Neuronal stem cell (in vitro differentiated cells): ENCODE results near the gene B9D2.

ENCODE experiments used
- DNase-seq: peaks from one replicate; pipeline ENCODE4 v3.0.0-alpha.2; 2013; ENCODE audit warnings: low spot score
- H2AFZ ChIP-seq: one replicate; pipeline ENCODE4 v1.6.1; 2013; ENCODE audit warnings: mild to moderate bottlenecking, low read length, inconsistent platforms
- H2AK5ac ChIP-seq: 2 replicates; pipeline ENCODE4 v1.6.1; 2013; ENCODE audit warnings: low read depth, mild to moderate bottlenecking, inconsistent platforms, low read length, moderate library complexity, mixed read lengths
- H2BK120ac ChIP-seq: 2 replicates; pipeline ENCODE4 v1.6.1; 2013; ENCODE audit warnings: low read depth, mild to moderate bottlenecking, inconsistent platforms, low read length, moderate library complexity, mixed read lengths
- H2BK12ac ChIP-seq: one replicate; pipeline ENCODE4 v1.6.1; 2013; ENCODE audit warnings: low read length, inconsistent platforms
- H2BK15ac ChIP-seq: 2 replicates; pipeline ENCODE4 v1.6.1; 2013; ENCODE audit warnings: mild to moderate bottlenecking, low read length, inconsistent platforms, mixed read lengths
- H2BK5ac ChIP-seq: one replicate; pipeline ENCODE4 v1.6.1; 2013; ENCODE audit warnings: inconsistent platforms, mild to moderate bottlenecking, low read length, moderate library complexity
- H3K14ac ChIP-seq: one replicate; pipeline ENCODE4 v1.6.1; 2013; ENCODE audit warnings: low read length, inconsistent platforms
- H3K18ac ChIP-seq: 2 replicates; pipeline ENCODE4 v1.6.1; 2013; ENCODE audit warnings: low read length, inconsistent platforms
- H3K23ac ChIP-seq: 2 replicates; pipeline ENCODE4 v1.6.1; 2013; ENCODE audit warnings: low read depth, mild to moderate bottlenecking, mixed read lengths, low read length, inconsistent platforms; ENCODE audit not compliant: poor library complexity
- H3K27ac ChIP-seq: replicated peaks from 3 replicates; pipeline ENCODE4 v1.5.1; 2013; ENCODE audit warnings: low read length, inconsistent platforms
- H3K27me3 ChIP-seq, 3 experiments: 2 replicates each; pipeline ENCODE4 v1.6.1; 2013; ENCODE audit warnings: low read length in 3 of 3, mild to moderate bottlenecking in 2 of 3, inconsistent platforms in 1 of 3, low read depth in 1 of 3, mixed read lengths in 1 of 3, moderate library complexity in 1 of 3; ENCODE audit not compliant: control insufficient read depth in 3 of 3, insufficient read depth in 3 of 3
- H3K36me3 ChIP-seq, 2 donors: replicated peaks in 1 of 2; 2 replicates each; pipeline ENCODE4 v1.6.1; 2013; ENCODE audit warnings: low read length in 2 of 2; ENCODE audit not compliant: control insufficient read depth in 2 of 2, insufficient read depth in 2 of 2
- H3K4ac ChIP-seq: 2 replicates; pipeline ENCODE4 v1.6.1; 2013; ENCODE audit warnings: inconsistent platforms, mild to moderate bottlenecking, low read length, moderate library complexity
- H3K4me1 ChIP-seq, 2 donors: 1 replicate in 1 of 2; 2 replicates in 1 of 2; pipeline ENCODE4 v1.6.1; 2013; ENCODE audit warnings: low read length in 2 of 2, low read depth in 1 of 2; ENCODE audit not compliant: control insufficient read depth in 2 of 2, insufficient read depth in 1 of 2
- H3K4me2 ChIP-seq: one replicate; pipeline ENCODE4 v1.6.1; 2013; ENCODE audit warnings: mild to moderate bottlenecking, low read length, inconsistent platforms; ENCODE audit not compliant: insufficient read depth, poor library complexity, severe bottlenecking
- H3K4me3 ChIP-seq, 2 donors: 2 replicates each; pipeline ENCODE4 v1.5.1; 2013; ENCODE audit warnings: low read length in 2 of 2, mild to moderate bottlenecking in 2 of 2, inconsistent platforms in 1 of 2, moderate library complexity in 1 of 2
- H3K79me1 ChIP-seq: one replicate; pipeline ENCODE4 v1.6.1; 2013; ENCODE audit warnings: low read depth, mild to moderate bottlenecking, inconsistent platforms, low read length, moderate library complexity
- H3K9ac ChIP-seq: one replicate; pipeline ENCODE4 v1.6.1; 2013; ENCODE audit warnings: mild to moderate bottlenecking, low read depth, low read length, inconsistent platforms; ENCODE audit not compliant: poor library complexity
- H3K9me3 ChIP-seq, 2 donors: replicated peaks in 1 of 2; 2 replicates each; pipeline versions ENCODE3 to v1.6.1; 2013; ENCODE audit warnings: low read length in 2 of 2, mild to moderate bottlenecking in 2 of 2, inconsistent platforms in 1 of 2, low read depth in 1 of 2, mixed read lengths in 1 of 2, moderate library complexity in 1 of 2; ENCODE audit not compliant: control insufficient read depth in 2 of 2, insufficient read depth in 1 of 2
- H4K8ac ChIP-seq: one replicate; pipeline ENCODE4 v1.6.1; 2013; ENCODE audit warnings: low read depth, mild to moderate bottlenecking, inconsistent platforms, low read length, moderate library complexity
- H4K91ac ChIP-seq: one replicate; pipeline ENCODE4 v1.6.1; 2013; ENCODE audit warnings: low read length, low read depth, mild to moderate bottlenecking, inconsistent platforms; ENCODE audit not compliant: poor library complexity
- WGBS, 2 donors: extraction: QIAGEN DNeasy Blood & Tissue Kit; methylation state at CpG; one replicate each; pipeline ENCODE4 v1.1.7; 2013; ENCODE audit warnings: missing lambda C conversion rate in 2 of 2, mixed read lengths in 1 of 2; ENCODE audit not compliant: insufficient read length in 2 of 2, insufficient replicate concordance in 1 of 2; ENCODE audit errors: extremely low coverage in 2 of 2; 5-methylcytosine and 5-hydroxymethylcytosine counted together

Gene B9D2

DNA sequence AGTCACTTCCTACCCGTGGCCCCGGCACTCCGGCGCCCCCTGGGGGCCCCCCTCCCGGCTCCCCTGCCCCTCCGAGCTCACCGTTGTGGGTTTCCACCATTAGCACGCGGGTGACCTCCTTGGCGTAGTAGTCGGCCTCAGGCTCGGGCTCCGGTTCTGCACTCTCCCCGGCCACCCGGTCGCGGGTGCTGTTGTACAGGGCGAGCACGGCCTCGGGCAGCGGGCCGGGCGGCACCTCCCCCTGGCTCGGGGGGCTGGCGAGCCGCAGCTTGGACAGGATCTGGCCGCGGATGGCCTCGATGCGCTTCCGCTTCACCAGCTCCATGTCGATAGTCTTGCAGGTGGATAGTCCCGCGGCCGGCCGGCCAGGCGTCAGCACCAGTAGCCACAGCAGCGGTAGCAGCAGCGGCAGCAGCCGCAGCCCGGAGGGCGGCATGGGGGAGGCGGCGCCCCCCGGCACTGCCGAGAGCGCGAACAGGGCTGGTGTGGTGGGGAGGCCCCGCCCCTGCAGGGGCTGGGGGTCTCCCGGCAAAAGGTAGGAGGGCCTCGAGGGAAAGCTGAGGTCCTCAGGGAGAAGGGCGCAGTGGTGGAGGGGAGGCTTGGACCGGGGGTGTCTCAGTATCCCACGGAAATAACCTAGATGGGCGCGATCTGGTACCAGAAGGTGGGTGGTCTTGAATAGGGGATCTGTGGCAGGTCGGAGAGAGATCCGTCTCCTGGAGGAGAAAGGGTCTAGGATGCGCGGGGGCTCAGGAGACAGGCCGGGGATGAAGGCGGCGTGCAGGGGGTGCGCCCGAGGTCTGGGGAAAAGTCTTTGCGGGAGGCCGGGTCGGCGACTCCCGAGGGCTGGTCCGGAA lies 11.1 kb downstream of the B9D2 start:
- peaks cover 0 to 46% (median 25%) of the 10 kb centered on the region in 3 experiments for H3K27me3 ChIP-seq

DNA sequence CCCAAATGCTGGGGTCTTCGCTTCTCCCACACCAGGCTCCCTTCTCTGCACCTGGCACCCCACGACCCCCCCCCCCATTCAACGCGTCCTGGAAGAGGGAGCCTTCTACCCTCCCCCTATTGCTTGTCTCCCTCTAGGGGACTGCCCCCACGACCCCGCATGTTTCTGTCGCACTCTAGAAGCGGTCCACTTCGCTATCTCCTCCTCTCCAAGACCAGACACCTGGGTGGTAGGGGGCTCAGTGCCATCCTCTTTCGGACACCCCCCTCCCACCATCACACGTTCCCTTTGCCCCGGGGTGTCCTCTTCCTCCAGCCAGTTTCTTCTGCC lies 11.7 kb downstream of the B9D2 start:
- Histone ChIP-seq H3K27ac (no peak overlapping the region), H3K23ac (peak overlapping the region; percentile 95), H2BK5ac (no peak overlapping the region), H3K4me1 (peaks cover 14 to 23% of the 10 kb centered on the region in 2 donors), H4K91ac (no peak overlapping the region), H2BK12ac (no peak overlapping the region), H3K4ac (no peak overlapping the region), H2BK120ac (no peak overlapping the region), H2BK15ac (peak overlapping the region; percentile 71), H3K9ac (no peak overlapping the region), H3K4me2 (peak overlapping the region; percentile 92), H3K4me3 (peak overlapping the region; percentile 73 to 81), H3K9me3 (peaks cover 0 to 1% of the 10 kb centered on the region in 2 donors), H3K36me3 (peaks cover 0 to 2% of the 10 kb centered on the region in 2 donors), H3K79me1 (no peaks in the 10 kb centered on the region), H3K18ac (no peak overlapping the region), H3K27me3 (peaks cover 0 to 46% (median 25%) of the 10 kb centered on the region in 3 experiments), H3K14ac (peak overlapping the region; percentile 17), H2AK5ac (no peak overlapping the region), H4K8ac (no peak overlapping the region), H2AFZ (peak overlapping the region; percentile 99)
- no peak for DNase-seq
- no CpG with 5 or more reads among the region's 12 CpGs for WGBS, 2 donors

More for the DNA sequence above, 11.1 kb downstream of the B9D2 start:
- DNase-seq = no peak
- Histone ChIP-seq H3K4ac (peak overlapping the region; percentile 66), H4K91ac (no peak overlapping the region), H3K14ac (peak overlapping the region; percentile 38), H3K4me2 (peak overlapping the region; percentile 92), H2BK5ac (peak overlapping the region; percentile 87), H3K79me1 (no peaks in the 10 kb centered on the region), H3K9ac (peak overlapping the region; percentile 86), H2BK12ac (peak overlapping the region; percentile 82), H2BK120ac (peak overlapping the region; percentile 81), H3K4me1 (peaks cover 14 to 23% of the 10 kb centered on the region in 2 donors), H3K27ac (no peak overlapping the region), H2AFZ (peak overlapping the region; percentile 99), H3K18ac (peak overlapping the region; percentile 97), H3K36me3 (no peaks in the 10 kb centered on the region), H2BK15ac (peak overlapping the region; percentile 96), H3K4me3 (peak overlapping the region; percentile 73 to 81), H4K8ac (peak overlapping the region; percentile 23), H3K9me3 (peaks cover 0 to 1% of the 10 kb centered on the region in 2 donors), H3K23ac (peak overlapping the region; percentile 95), H2AK5ac (peak overlapping the region; percentile 35)
- WGBS, 2 donors = no CpG with 5 or more reads among the region's 71 CpGs

DNA sequence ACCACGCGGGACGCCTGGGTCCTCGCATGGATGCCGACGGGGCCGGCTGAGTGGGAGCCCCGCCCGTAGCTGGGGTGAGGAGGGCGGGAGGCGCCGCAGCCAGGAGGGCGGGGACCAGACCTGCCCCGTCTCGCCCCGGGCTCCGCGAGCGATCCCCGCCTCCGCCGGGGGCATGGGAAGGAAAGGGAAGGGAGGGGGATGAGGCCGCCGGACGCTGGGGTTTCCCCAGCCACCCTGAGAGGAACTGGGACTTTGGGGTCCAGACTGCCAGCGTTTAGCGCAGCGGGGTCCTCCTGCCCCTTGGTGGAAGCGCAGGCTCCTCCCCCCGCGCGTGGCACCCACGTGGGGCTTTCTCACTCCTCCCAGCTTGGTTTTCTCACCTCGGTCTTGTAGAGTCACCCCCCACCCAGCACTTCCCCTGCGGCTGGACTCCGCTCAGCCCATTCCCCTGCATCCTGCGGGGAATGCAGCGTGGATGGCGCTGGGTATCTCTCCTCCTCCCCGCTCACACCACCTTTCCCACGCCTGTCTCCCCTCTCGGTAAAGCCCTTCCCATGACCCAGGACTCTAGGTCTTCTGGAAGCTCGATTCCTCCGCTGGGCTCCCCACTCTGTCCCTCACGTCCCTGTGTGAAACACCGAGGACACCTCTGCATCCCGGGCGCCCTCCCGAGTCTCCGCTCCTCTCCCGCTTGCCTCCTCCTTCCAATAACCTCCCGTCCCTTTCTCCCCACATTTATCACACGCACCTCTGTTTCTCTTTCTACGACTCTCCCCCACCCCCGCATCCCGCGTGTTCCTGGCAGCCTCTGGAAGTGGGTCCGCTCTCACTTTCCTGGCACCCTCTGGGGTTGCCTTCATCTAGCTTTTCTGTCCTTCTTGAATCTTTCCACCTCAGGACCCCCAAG lies 12.4 kb downstream of the B9D2 start:
- Histone ChIP-seq H2BK5ac (peak overlapping the region; percentile 87), H2BK120ac (no peak overlapping the region), H3K4ac (no peak overlapping the region), H3K4me2 (peak overlapping the region; percentile 92), H2BK12ac (no peak overlapping the region), H2BK15ac (peak overlapping the region; percentile 71), H3K27me3 (peaks cover 0 to 46% (median 25%) of the 10 kb centered on the region in 3 experiments), H3K18ac (peak overlapping the region; percentile 59), H3K9me3 (peaks cover 0 to 1% of the 10 kb centered on the region in 2 donors), H3K9ac (peak overlapping the region; percentile 44), H4K91ac (no peak overlapping the region), H3K36me3 (peaks cover 0 to 6% of the 10 kb centered on the region in 2 donors), H3K14ac (no peak overlapping the region), H3K27ac (no peak overlapping the region), H3K79me1 (no peaks in the 10 kb centered on the region), H2AFZ (peak overlapping the region; percentile 99), H3K23ac (peak overlapping the region; percentile 44), H3K4me3 (peak overlapping the region; percentile 73 to 81), H3K4me1 (peaks cover 14 to 23% of the 10 kb centered on the region in 2 donors), H4K8ac (no peak overlapping the region), H2AK5ac (peak overlapping the region; percentile 75)
- DNase-seq = no peak
- WGBS, 2 donors = no CpG with 5 or more reads among the region's 58 CpGs
